B cell (primary cell): ENCODE data around the gene CAMK1D. TPM values are rescaled to one million over a fixed set of nuclear protein-coding genes. Genes with fewer than 3 reads are reported as not detected.
A peak's percentile ranks its signal among the peaks of the same experiment; 100 is the strongest.

ENCODE experiments used
- ATAC-seq: fragments of 200-7000 bp; cut with Tn5 transposase; one replicate; pipeline ENCODE4 v1.10.0; 2021; ENCODE audit warnings: low read depth, mild to moderate bottlenecking, moderate number of reproducible peaks, moderate library complexity
- CTCF ChIA-PET: fragments of 350-600 bp; sonication (Branson Sonifier 250); formaldehyde crosslinking; loops from one replicate; lab custom pipeline; 2021; ENCODE audit warnings: antibody characterized with exemption, inconsistent platforms; lab: Charles Lee
- POLR2A ChIA-PET: fragments of 350-600 bp; sonication (Branson Sonifier 250); formaldehyde crosslinking; loops from one replicate; lab custom pipeline; 2021; ENCODE audit warnings: antibody characterized with exemption; lab: Charles Lee
- DNase-seq: peaks from one replicate; pipeline ENCODE4 v3.0.0; 2013
- H2AFZ ChIP-seq: 2 replicates; pipeline ENCODE4 v1.6.1; 2012; ENCODE audit warnings: mild to moderate bottlenecking, low read depth, low read length; ENCODE audit not compliant: insufficient read depth, poor library complexity, severe bottlenecking
- H3K27ac ChIP-seq, 2 donors: 1 replicate in 1 of 2; 2 replicates in 1 of 2; pipeline ENCODE4 v1.5.1; 2012 to 2013; ENCODE audit warnings: low read length in 2 of 2, mild to moderate bottlenecking in 2 of 2, moderate library complexity in 1 of 2
- H3K27me3 ChIP-seq, 4 experiments: fragments of 200-600 bp in 1 of 4; sonication (generic) in 1 of 4; replicated peaks in 1 of 4; 1 replicate in 2 of 4; 2 replicates in 2 of 4; pipeline versions ENCODE4 v1.6.1 to v1.7.0; 2013 to 2016; ENCODE audit warnings: low read length in 3 of 4, mild to moderate bottlenecking in 2 of 4, mixed read lengths in 1 of 4, moderate library complexity in 1 of 4; ENCODE audit not compliant: insufficient read depth in 4 of 4, control insufficient read depth in 3 of 4; ENCODE audit errors: control extremely low read depth in 1 of 4
- H3K36me3 ChIP-seq, 2 experiments: replicated peaks in 1 of 2; 1 replicate in 1 of 2; 2 replicates in 1 of 2; pipeline versions ENCODE4 v1.6.1 to v1.7.1; 2013; ENCODE audit warnings: low read length in 1 of 2; ENCODE audit not compliant: insufficient read depth in 2 of 2, control insufficient read depth in 1 of 2; ENCODE audit errors: control extremely low read depth in 1 of 2, extremely low read depth in 1 of 2
- H3K4me1 ChIP-seq, 2 donors: fragments of 200-600 bp in 1 of 2; sonication (generic) in 1 of 2; 1 replicate in 1 of 2; 2 replicates in 1 of 2; pipeline versions ENCODE4 v1.5.1 to v1.6.1; 2013 to 2017; ENCODE audit warnings: low read length in 2 of 2; ENCODE audit not compliant: control insufficient read depth in 2 of 2, insufficient read depth in 2 of 2
- H3K4me2 ChIP-seq: replicated peaks from 2 replicates; pipeline ENCODE3; 2012; ENCODE audit warnings: mild to moderate bottlenecking, low read depth, low read length; ENCODE audit not compliant: poor library complexity, severe bottlenecking
- H3K4me3 ChIP-seq, 5 experiments: fragments of 200-600 bp in 1 of 5; sonication (generic) in 1 of 5; 1 replicate in 3 of 5; 2 replicates in 2 of 5; pipeline versions ENCODE4 v1.5.1 to v1.7.0; 2011 to 2016; ENCODE audit warnings: low read length in 4 of 5, mild to moderate bottlenecking in 4 of 5, low read depth in 2 of 5, control low read depth in 1 of 5, moderate library complexity in 1 of 5; ENCODE audit not compliant: insufficient read depth in 1 of 5; ENCODE audit errors: control extremely low read depth in 1 of 5, extremely low read depth in 1 of 5
- H3K79me2 ChIP-seq: fragments of 200-600 bp; sonication (generic); one replicate; pipeline ENCODE4 v1.6.0; 2016; ENCODE audit warnings: low read length; ENCODE audit not compliant: control insufficient read depth, insufficient read depth
- H3K9ac ChIP-seq: fragments of 200-600 bp; sonication (generic); 2 replicates; pipeline ENCODE4 v1.6.1; 2017; ENCODE audit warnings: mild to moderate bottlenecking, low read length, moderate library complexity
- H3K9me3 ChIP-seq, 3 donors: one replicate each; pipeline versions ENCODE4 v1.6.1 to v1.7.1; 2013; ENCODE audit warnings: low read length in 2 of 3; ENCODE audit not compliant: control insufficient read depth in 2 of 3, insufficient read depth in 1 of 3; ENCODE audit errors: control extremely low read depth in 1 of 3
- H4K20me1 ChIP-seq: 2 replicates; pipeline ENCODE4 v1.6.0; 2012; ENCODE audit warnings: mild to moderate bottlenecking, low read length; ENCODE audit not compliant: insufficient read depth, control insufficient read depth, poor library complexity, severe bottlenecking
- H3K27ac Mint-ChIP-seq: one replicate; pipeline ENCODE4 v1.8.0; 2021; ENCODE audit warnings: mixed read lengths
- H3K27me3 Mint-ChIP-seq: one replicate; pipeline ENCODE4 v1.8.0; 2021; ENCODE audit warnings: mixed read lengths
- H3K4me1 Mint-ChIP-seq: one replicate; pipeline ENCODE4 v1.8.0; 2021; ENCODE audit warnings: mixed read lengths
- H3K4me3 Mint-ChIP-seq: one replicate; pipeline ENCODE4 v1.8.0; 2021; ENCODE audit warnings: mixed read lengths
- H3K9me3 Mint-ChIP-seq: one replicate; pipeline ENCODE4 v1.8.0; 2022; ENCODE audit warnings: mixed read lengths; ENCODE audit not compliant: insufficient read depth
- EZH2 ChIP-seq: IDR thresholded peaks from 2 replicates; pipeline ENCODE4 v1.6.1; 2012; ENCODE audit warnings: borderline replicate concordance, low read depth, mild to moderate bottlenecking, moderate library complexity, low read length; ENCODE audit not compliant: insufficient read depth, poor library complexity, severe bottlenecking
- WGBS: methylation state at CpG from one replicate; pipeline ENCODE4 v1.1.5; 2013; ENCODE audit warnings: missing lambda C conversion rate; ENCODE audit not compliant: insufficient coverage; 5-methylcytosine and 5-hydroxymethylcytosine counted together
- intact Hi-C: fragments of 100-400 bp; cut with micrococcal nuclease; formaldehyde crosslinking; loops from one replicate; pipeline ENCODE4 v1.10.0; 2022
- polyA plus RNA-seq: library from polyadenylated mRNA; depleted of rRNA; stranded (reverse); fragments of >200 nt; gene quantifications from 2 replicates; pipeline ENCODE4 v1.2.3, GENCODE V29; 2012
- total RNA-seq, 2 donors: library from RNA; stranded (reverse); fragments of 120-200 nt in 1 of 2; gene quantifications; 1 replicate in 1 of 2; 2 replicates in 1 of 2; pipeline versions ENCODE4 v1.2.3 to v1.2.4, GENCODE V29; 2013 to 2022
- TF ChIP-seq, protein P1 (sequence below): fragments of 200-600 bp; IDR thresholded peaks from one replicate; pipeline ENCODE4 v1.8.0; 2022; ENCODE audit warnings: antibody characterized with exemption, mild to moderate bottlenecking

Gene CAMK1D
- total and polyA plus RNA-seq, 2 donors (not counting 1 experiment from before 2014, with no cell fraction given): 34.1 to 69.7 TPM

DNA sequence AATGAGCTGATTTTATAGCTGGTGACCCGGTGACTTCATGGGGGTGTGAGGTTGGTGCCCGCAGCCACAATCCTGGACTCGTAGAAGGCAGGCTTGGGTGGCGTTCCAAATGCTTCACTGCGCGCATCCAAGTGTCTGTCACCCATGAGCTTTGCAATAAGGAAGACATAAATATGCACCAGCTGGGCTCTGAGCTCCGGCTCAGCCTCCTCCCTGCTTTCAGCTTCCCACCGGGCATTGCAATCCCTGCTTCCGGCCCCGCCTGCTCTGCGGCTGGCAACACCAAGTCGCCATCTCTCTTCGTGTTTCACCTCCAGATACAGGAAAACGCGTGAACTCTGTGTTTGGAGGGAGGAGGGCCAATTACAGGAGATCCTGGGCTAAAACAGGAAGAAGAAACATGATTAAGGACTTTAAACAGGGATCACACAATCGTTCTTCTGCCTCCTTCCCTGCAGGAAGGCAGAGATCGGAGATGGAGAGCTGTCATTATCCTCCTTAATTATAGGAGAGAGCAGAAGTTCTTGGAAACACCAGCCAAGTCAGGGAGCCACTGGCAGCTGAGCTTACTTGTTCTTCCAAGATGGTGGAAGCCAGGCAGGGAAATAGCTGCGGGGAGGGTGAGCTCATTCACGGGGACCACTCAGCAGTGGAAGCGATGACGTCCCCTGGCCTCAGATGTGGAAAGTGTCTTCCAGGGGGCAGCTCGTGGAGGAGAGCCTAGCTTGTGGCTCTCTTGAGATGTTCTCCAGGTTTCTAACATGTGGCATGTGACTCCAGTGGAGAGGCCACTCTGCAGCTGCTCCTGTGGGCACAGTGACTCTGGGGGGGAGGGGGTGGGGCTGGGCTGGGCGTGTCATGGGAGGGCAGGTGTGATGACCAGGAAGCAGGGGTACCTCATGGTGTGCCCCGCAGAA lies 134.9 kb downstream of the CAMK1D start:
- Mint-ChIP-seq H3K9me3 (no peaks in the 10 kb centered on the region), H3K27me3 (no peaks in the 10 kb centered on the region), H3K4me1 (peaks cover 61% of the 10 kb centered on the region), H3K27ac (peak overlapping the region; percentile 92), H3K4me3 (peak overlapping the region; percentile 88)
- no peaks in the 10 kb centered on the region for H3K27me3 ChIP-seq
- ChIA-PET CTCF (interaction anchor here (0.8 to 2.8 kb wide), 14 partner anchors 12 to 289 kb away, joined by 3 to 25 read pairs (median 5); partner anchors contain the start of genes CAMK1D, CDC123 and NUDT5), POLR2A (no interaction called here)
- 91% methylated on average over 16 of the region's 24 CpGs for WGBS
- intact Hi-C loops: loop anchor here (2.0 kb wide), 1 partner anchor 133 kb away; no protein-coding TSS in a partner anchor
- ATAC-seq (no peak), DNase-seq (no peak)
- TF ChIP-seq EZH2: no peak
- TF ChIP-seq, protein P1, sequence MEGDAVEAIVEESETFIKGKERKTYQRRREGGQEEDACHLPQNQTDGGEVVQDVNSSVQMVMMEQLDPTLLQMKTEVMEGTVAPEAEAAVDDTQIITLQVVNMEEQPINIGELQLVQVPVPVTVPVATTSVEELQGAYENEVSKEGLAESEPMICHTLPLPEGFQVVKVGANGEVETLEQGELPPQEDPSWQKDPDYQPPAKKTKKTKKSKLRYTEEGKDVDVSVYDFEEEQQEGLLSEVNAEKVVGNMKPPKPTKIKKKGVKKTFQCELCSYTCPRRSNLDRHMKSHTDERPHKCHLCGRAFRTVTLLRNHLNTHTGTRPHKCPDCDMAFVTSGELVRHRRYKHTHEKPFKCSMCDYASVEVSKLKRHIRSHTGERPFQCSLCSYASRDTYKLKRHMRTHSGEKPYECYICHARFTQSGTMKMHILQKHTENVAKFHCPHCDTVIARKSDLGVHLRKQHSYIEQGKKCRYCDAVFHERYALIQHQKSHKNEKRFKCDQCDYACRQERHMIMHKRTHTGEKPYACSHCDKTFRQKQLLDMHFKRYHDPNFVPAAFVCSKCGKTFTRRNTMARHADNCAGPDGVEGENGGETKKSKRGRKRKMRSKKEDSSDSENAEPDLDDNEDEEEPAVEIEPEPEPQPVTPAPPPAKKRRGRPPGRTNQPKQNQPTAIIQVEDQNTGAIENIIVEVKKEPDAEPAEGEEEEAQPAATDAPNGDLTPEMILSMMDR: no peak
- H3K4me1 ChIP-seq: peaks cover 35 to 47% of the 10 kb centered on the region in 2 donors
- H3K4me2 ChIP-seq: peak overlapping the region; percentile 51
- peaks cover 85% of the 10 kb centered on the region for H4K20me1 ChIP-seq
- peaks cover 0 to 13% (median 0%) of the 10 kb centered on the region in 3 donors for H3K9me3 ChIP-seq
- peak overlapping the region; percentile 54 to 61 for H3K27ac ChIP-seq
- no peak overlapping the region for H2AFZ ChIP-seq
- peaks cover 0 to 10% of the 10 kb centered on the region in 2 experiments for H3K36me3 ChIP-seq
- H3K9ac ChIP-seq: peak overlapping the region; percentile 46
- H3K79me2 ChIP-seq: peaks cover 99% of the 10 kb centered on the region
- H3K4me3 ChIP-seq: peak overlapping the region in 4 of 5 experiments; percentile 9 to 39 (median 17)
